ENCODE measurements around the gene GHITM. TPM values are rescaled to one million over a fixed set of nuclear protein-coding genes. Genes with fewer than 3 reads are reported as not detected.
A peak's percentile ranks its signal among the peaks of the same experiment; 100 is the strongest.
"Not testable (repeated sequence)": the region's sequence is repeated elsewhere in the genome, so short reads cannot be mapped to it uniquely, and the experiment has no call there.

GHITM gene, protein sequence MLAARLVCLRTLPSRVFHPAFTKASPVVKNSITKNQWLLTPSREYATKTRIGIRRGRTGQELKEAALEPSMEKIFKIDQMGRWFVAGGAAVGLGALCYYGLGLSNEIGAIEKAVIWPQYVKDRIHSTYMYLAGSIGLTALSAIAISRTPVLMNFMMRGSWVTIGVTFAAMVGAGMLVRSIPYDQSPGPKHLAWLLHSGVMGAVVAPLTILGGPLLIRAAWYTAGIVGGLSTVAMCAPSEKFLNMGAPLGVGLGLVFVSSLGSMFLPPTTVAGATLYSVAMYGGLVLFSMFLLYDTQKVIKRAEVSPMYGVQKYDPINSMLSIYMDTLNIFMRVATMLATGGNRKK
- polyA plus RNA-seq: 226 TPM

DNA sequence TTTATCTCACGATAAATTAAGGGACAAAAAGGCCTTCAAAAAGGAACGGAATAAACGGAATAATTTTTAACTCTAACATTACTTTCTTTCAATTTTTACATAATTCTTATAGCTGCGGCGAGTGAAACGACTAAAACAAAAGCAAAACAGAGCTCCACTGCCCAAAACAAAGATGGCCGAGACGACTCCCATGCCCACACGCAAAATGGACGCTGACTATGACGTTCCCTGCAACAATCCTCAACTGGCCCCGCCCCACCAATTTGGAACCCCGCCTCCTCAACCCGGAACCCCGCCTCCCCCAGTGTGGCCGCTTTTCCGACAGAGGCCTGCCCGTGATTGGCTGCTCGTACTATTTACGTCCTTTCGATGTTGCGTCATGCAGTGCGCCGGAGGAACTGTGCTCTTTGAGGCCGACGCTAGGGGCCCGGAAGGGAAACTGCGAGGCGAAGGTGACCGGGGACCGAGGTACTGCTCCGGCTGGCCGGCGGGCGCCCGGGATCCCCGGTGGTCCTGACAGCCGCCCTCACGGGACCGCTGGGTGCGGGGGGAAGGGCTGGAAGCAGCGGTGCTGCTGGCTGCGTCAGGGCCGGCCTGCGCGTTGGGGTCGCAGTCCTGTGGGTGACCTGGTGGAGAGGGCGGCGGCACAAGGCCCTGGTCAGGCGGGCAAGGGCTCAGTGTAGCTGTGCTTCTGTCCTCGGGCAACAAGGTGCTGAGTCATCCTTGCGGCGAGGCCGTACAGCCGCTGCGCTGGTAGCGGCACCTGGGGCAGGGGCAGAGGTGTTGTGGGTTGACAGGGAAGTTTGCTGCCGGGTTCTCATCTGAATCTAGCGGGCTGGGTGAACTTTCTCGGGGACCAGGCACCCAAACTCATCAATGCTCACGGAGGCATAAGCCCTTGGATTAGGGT lies at the start of gene GHITM:
Gene GHITM (plus strand): TSS at position 384 of the 910 bp plus-strand sequence. CDS start 1,992 bp downstream, outside the sequence.
- Mint-ChIP-seq H3K27ac (peak within 1 kb of the TSS; percentile 57 to 97 (median 95)), H3K4me3 (peak within 1 kb of the TSS; percentile 85 to 98 (median 97)), H3K27me3 (no peaks in the 10 kb centered on the region), H3K4me1 (peaks cover 18 to 25% (median 19%) of the 10 kb centered on the region in 3 donors), H3K36me3 (peaks cover 3% of the 10 kb centered on the region), H3K9me3 (no peaks in the 10 kb centered on the region)

DNA sequence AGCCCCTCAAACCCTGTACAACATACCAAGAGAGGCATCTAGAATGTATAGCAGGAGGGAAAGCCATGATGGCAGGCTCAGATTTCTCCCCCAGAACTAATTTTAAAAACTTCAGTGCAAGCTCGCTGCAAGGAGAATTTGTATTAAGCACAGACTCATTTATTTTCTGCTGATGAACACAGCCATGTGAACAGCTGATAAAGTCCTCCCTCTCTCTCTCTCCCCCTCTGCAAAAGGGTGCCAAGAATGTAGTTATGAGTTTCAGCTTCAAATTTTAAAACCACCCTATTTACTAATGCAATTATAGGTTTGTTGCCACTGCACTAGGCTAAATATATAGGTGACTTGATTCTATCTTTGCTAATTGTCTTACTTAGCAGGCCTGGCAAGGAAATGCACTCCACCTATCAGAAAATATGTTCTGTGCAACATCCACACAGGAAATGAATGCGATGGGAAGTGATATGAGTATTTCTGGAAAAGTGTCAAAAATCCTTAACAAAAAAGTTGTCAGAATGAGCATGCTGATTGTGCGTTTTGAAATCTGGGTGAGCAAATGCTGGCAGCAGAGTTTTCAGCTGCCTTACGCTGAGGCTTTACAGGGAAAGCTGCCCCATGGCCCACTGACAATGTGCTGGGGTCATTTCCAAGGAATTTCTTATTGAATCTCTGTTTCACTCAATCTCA lies 43.4 kb upstream of the GHITM start:
- Mint-ChIP-seq H3K9me3 (no peaks in the 10 kb centered on the region), H3K27me3 (peaks cover 2% of the 10 kb centered on the region), H3K27ac (no peak overlapping the region), H3K4me1 (peaks cover 0 to 1% (median 0%) of the 10 kb centered on the region in 3 donors), H3K36me3 (no peaks in the 10 kb centered on the region), H3K4me3 (no peak overlapping the region)

DNA sequence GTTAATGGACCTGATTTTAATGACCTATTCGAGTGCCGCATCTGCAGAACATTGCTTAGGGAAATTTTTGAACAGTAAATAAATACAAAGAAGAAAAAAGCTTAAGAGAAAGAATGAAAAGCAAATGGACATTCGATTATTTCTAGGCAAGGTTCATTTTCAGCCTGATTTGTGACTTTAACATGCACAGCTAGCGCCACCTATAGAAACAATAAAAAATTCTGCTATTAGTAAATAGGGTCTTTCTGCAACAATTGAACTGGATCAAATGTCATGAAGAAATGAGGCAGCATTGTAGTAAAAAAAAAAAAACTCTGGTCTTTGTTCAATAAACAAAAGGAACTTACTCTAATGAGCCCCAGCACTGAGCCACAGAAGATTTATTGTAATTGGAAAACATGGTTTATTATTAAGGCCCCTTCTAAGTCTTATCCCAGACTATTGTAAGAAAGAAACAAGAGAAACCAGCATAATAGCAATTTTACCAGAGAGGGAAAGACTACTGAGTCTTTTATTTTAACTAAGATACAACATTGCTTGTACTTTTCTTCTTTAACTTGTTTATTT lies 41.4 kb upstream of the GHITM start:
- no peak overlapping the region for H3K4me3 Mint-ChIP-seq
- H3K9me3 Mint-ChIP-seq: no peaks in the 10 kb centered on the region
- H3K4me1 Mint-ChIP-seq: peaks cover 0 to 1% (median 0%) of the 10 kb centered on the region in 3 donors
- no peak overlapping the region for H3K27ac Mint-ChIP-seq
- no peaks in the 10 kb centered on the region for H3K36me3 Mint-ChIP-seq
- peaks cover 2% of the 10 kb centered on the region for H3K27me3 Mint-ChIP-seq

DNA sequence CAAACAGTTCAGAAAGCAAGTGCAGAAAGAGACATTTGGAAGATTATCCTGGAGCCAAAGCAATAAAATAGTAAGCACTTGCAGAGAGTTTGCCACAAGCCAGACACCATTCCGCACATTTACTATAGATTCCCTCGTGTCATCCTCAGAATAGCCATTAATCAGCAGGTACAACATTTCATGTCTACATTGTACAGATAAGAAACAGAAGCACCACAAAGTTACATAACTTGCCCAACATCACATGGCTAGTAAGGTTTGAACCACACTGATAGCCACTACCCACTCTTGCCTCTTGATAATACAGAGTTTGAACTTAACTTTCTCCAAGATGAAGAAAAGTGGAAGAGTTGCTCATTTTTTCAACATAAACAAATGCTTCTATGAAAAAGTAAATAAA lies 40.6 kb upstream of the GHITM start:
- Mint-ChIP-seq H3K27me3 (peaks cover 2% of the 10 kb centered on the region), H3K36me3 (no peaks in the 10 kb centered on the region), H3K4me1 (peaks cover 0 to 1% (median 0%) of the 10 kb centered on the region in 3 donors), H3K4me3 (no peak overlapping the region), H3K9me3 (no peaks in the 10 kb centered on the region), H3K27ac (no peak overlapping the region)

DNA sequence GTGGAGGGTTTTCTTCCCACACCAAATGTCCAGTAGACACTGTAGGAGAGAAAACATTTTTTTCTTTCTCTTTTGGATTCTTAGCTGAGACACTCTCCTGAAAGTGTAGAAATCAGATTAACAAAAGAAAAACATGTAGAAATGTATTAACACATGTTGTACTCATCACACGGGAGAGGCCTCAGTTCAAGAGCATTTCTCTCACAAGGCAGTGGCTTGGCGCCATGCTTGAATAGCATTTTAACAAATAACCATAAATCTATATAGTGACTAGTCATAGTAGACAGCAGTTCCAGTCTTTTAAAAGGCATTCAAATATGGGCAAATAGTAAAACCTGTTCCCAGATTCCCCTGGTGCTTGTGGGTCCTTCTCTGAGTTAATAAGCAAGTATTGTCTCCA lies 38.3 kb upstream of the GHITM start:
- no peak overlapping the region for H3K27ac Mint-ChIP-seq
- H3K9me3 Mint-ChIP-seq: no peaks in the 10 kb centered on the region
- no peak overlapping the region for H3K4me3 Mint-ChIP-seq
- peaks cover 0 to 1% (median 0%) of the 10 kb centered on the region in 3 donors for H3K4me1 Mint-ChIP-seq
- H3K36me3 Mint-ChIP-seq: no peaks in the 10 kb centered on the region
- no peaks in the 10 kb centered on the region for H3K27me3 Mint-ChIP-seq

DNA sequence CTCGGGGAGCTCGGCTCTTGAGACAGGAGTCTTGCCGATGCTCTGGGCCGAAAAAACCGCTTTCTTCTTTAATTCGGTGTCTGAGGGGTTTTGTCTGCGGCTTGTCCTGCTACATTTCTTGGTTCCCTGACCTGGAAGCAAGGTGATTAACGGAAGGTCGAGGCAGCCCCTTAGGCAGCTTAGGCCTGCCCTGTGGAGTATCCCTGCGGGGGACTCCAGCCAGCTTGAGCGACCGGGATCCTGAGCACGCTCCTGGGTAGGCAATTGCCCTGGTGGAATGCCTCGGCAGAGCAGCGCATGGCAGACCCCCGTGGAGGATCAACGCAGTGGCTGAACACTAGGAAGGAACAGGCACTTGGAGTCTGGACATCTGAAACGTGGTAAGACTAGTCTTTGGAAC lies 30.5 kb upstream of the GHITM start:
- no peaks in the 10 kb centered on the region for H3K4me1 Mint-ChIP-seq
- no peak overlapping the region for H3K4me3 Mint-ChIP-seq
- H3K27ac Mint-ChIP-seq: no peak overlapping the region
- no peaks in the 10 kb centered on the region for H3K9me3 Mint-ChIP-seq
- no peaks in the 10 kb centered on the region for H3K36me3 Mint-ChIP-seq
- no peaks in the 10 kb centered on the region for H3K27me3 Mint-ChIP-seq

DNA sequence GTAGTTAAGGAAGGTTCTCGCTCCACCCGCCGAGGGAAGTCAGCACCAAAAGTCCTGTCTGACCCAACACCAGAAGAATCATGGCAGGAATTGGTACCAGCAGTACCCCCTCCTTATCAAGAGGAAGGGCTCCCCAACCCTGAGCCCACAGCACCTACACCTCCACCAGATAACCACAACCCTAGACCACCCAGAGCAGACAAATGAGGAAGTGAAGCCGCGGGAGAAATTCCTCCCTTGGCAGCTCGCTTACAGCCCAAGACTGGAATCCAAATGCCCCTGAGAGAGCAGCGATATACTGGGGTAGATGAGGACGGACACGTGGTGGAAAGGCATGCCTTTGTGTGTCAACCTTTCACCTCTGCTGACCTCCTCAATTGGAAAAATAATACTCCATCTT lies 29.5 kb upstream of the GHITM start:
- H3K4me1 Mint-ChIP-seq, H3K27ac Mint-ChIP-seq, H3K27me3 Mint-ChIP-seq, H3K9me3 Mint-ChIP-seq, H3K36me3 Mint-ChIP-seq, H3K4me3 Mint-ChIP-seq: not testable (repeated sequence)

DNA sequence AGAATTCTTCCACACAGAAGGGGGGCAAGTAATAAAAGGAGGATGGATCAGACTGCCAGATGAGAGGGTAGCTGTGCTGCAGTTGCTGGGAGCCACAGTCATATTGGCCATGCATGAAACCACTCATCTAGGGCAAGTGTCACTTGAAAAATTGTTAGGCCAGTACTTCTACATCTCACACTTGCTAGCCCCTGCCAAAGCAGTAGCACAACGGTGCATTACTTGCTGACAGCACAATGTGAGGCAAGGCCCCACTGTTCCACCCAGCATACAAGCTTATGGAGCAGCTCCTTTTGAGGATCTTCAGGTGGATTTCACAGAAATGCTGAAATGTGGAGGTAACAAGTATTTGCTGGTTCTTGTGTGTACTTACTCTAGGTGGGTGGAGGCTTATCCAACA lies 25.8 kb upstream of the GHITM start:
- H3K9me3 Mint-ChIP-seq, H3K27me3 Mint-ChIP-seq, H3K27ac Mint-ChIP-seq, H3K4me3 Mint-ChIP-seq, H3K4me1 Mint-ChIP-seq, H3K36me3 Mint-ChIP-seq: not testable (repeated sequence)

DNA sequence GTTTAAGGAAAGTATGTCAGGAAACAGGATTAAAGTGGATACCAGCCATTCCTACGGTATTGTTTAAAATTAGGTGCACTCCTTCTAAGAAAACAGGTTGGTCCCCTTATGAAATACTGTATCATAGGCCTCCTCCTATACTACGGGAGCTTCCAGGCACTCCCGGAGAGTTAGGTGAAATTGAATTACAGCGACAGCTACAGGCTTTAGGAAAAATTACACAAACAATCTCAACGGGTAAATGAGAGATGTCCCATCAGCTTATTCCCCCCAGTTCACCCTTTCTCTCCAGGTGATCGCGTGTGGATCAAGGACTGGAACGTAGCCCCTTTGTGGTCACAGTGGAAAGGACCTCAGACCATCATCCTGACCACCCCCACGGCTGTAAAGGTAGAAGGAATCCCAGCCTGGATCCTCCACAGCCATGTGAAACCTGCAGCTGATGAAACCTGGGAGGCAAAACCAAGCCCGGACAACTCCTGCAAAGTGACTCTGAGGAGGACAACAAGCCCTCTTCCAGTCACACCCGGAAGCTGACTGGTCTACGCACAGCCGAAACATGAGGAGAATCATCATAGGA lies 25.1 kb upstream of the GHITM start:
- Mint-ChIP-seq H3K4me1 (no peaks in the 10 kb centered on the region), H3K27me3 (peaks cover 2% of the 10 kb centered on the region), H3K27ac (no peak overlapping the region)

DNA sequence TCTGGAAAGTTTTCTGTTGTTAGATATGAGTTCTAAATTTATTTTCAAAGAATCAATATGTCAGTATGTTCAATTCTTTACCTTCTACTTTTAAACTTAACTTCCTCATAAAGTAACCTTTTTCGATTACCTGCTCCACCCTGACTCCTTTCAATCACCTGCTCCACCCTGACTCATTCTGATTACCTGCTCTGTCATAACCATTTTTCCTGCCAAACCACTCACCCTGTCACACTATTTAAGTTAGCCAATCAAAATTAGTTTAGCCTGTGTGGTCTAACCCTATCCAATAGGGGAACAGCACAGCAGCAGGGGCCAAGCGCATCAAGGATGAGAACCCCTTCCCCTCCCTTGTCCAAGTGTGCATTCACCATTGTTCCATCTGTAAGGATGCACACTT lies 22.1 kb upstream of the GHITM start:
- H3K36me3 Mint-ChIP-seq, H3K4me1 Mint-ChIP-seq, H3K9me3 Mint-ChIP-seq, H3K27me3 Mint-ChIP-seq, H3K4me3 Mint-ChIP-seq, H3K27ac Mint-ChIP-seq: not testable (repeated sequence)

More for the DNA sequence above, 25.1 kb upstream of the GHITM start:
- no peak overlapping the region for H3K4me3 Mint-ChIP-seq
- H3K9me3 Mint-ChIP-seq: peaks cover 0 to 6% (median 2%) of the 10 kb centered on the region in 3 donors
- H3K36me3 Mint-ChIP-seq: no peaks in the 10 kb centered on the region

DNA sequence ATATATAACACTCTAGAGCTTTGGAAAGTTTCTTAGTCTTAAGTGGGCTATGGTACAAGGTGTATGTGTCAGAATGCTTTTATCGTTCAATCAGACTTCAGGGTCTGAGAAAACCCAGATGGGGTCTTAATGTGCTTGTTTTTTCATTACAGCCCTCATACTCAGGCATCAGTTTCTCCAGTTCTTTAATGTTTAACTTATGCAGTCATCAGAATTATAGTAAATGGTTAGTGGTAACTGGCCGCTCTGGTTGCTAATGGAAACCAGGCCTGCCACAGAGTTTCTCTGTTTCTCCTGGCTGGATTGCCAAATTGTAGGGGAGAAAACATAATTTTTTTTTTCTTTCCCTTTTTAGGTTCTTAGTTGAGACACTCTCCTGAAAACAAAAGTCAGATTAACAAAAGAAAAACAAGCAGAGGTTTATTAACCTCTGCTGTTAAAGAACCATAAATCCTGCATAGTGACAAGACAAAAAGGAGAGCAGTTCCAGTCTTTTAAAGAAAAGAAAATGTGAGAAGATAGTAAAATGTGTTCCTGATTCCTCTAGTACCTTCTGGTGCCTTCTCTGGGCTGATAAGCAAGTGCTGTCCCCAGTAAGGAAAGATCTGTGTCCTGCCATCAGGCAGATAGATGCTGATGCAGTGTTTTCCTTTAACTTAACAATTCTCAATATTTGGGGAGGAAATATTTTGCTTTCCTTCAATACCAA lies 21.5 kb upstream of the GHITM start:
- H3K27ac Mint-ChIP-seq: no peak overlapping the region
- no peaks in the 10 kb centered on the region for H3K36me3 Mint-ChIP-seq
- no peak overlapping the region for H3K4me3 Mint-ChIP-seq
- H3K4me1 Mint-ChIP-seq: no peaks in the 10 kb centered on the region
- H3K9me3 Mint-ChIP-seq: peaks cover 2 to 9% (median 6%) of the 10 kb centered on the region in 3 donors
- H3K27me3 Mint-ChIP-seq: peaks cover 2% of the 10 kb centered on the region

DNA sequence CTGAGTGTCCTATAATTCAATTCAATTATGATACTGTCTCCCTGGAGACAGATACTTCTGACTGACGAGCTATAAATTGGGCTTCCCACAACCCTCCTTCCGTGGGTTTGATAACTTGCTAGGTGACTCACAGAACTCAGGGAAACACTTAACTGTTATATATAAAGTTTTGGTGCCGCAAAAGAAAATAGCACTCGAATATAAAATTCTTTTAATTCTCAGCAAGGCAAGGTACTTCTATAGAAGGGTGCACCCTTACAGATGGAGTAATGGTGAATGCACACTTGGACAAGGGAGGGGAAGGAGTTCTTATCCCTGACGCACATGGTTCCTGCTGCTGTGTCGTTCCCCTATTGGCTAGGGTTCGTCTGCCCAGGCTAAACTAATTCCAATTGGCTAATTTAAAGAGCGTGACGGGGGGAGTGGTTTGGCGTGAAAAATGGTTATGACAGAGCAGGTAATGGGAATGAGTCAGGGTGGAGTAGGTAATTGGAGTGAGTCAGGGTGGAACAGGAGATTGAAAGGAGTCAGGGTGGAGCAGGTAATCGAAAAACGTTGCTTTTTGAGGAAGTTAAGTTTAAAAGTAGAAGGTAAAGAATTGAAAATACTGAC lies 20.8 kb upstream of the GHITM start:
- no peak overlapping the region for H3K27ac Mint-ChIP-seq
- no peaks in the 10 kb centered on the region for H3K36me3 Mint-ChIP-seq
- H3K4me1 Mint-ChIP-seq: no peaks in the 10 kb centered on the region
- H3K4me3 Mint-ChIP-seq: no peak overlapping the region
- H3K9me3 Mint-ChIP-seq: peaks cover 2 to 9% (median 6%) of the 10 kb centered on the region in 3 donors
- H3K27me3 Mint-ChIP-seq: peaks cover 3% of the 10 kb centered on the region

DNA sequence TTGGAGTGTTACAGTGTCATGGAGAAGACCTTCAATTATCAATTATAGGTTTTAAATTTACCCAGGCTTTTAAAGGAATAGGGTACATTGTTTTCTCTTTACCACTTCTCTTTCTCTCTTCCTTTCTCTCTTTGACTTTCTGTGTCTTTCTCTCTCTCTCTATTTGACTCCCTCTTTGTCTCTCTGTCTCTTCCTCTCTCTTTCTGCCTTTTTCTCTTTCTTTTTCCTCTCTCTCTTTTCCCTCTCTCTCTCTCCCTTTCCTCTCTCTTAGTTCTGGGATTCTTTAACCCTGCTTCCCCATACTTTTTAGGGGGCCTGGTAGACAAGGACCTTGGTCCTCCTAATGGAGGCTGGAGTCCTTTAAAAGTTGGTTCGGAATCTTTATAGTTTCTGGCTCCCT lies 15.9 kb upstream of the GHITM start:
- Mint-ChIP-seq H3K4me1 (no peaks in the 10 kb centered on the region), H3K27ac (no peak overlapping the region), H3K27me3 (peaks cover 6% of the 10 kb centered on the region), H3K36me3 (peaks cover 2% of the 10 kb centered on the region), H3K4me3 (no peak overlapping the region), H3K9me3 (peaks cover 9 to 24% (median 22%) of the 10 kb centered on the region in 3 donors)
